Activated CD4-positive, alpha-beta T cell treated with anti-CD3 and anti-CD28 coated beads, Interleukin-2, amount 50 U/mL, for 16 hours (primary cell): ENCODE results near the gene RNU2-63P.
"Not testable (repeated sequence)": the region's sequence is repeated elsewhere in the genome, so short reads cannot be mapped to it uniquely, and the experiment has no call there.

Source experiments
- DNase-seq: peaks from one replicate; pipeline ENCODE4 v3.0.0-alpha.2; 2020

RNU2-63P gene

DNA sequence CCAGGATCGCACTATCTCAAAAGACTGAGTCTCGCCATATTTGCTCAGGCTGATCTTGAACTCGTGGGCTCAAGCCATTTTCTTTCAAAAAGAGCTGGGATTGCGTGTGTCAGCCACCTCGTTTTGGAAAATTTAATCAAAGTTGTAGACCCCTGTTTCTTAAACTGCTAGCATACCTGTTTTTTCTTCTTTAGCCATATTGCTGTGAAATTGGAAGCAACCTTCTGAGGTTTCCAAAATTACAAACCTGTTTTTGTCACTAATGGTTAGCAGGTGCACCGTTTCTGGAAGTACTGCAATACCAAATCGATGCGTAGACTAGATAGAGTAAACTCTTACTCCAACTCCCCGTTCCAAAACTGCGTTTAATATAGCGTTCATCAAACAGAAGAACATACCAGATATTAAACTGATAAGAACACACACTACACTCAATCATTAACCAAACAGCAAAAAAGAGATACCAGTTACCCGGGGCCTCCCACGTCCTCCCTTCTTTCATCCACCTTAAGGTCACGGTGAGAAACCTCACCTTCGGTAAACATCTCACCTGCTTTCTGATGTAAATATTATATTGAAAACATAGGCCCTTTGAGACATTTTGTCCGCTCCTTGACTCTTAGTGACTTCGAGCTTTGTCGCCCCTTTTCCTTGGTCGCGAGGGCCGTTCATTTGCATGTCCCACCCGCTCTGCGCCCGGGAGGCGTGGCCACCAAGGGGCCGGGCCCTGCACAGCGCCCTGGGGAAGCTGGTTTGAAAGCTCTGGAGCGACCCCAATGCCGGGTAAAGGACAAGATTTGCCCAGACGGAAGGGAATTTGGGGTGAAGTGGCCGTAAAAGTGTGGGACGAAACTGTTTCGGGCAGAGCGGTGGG lies at the start of gene RNU2-63P:
TSS of gene RNU2-63P (minus strand) at position 462 of the 874 bp plus-strand sequence.
- peak; percentile 82 for DNase-seq

DNA sequence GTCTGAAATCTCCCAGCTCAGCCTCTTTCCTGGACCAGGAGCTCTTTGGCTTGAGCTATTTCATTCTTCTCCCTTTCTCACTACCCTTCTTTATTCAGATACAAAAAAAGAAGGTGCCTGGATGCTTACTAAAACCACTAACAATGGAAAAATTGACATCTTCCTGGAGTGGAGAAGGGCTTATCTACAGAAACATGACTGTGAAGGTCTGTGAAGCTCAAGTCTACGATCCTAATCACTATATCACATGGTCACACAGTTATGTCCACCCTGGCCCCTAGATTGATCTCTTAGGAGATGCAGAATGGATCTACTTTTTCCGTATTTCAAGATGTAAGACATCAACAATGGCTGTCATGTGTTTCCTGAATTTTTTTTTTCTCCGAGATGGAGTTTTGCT lies 44.9 kb upstream of the RNU2-63P start:
- no peak for DNase-seq

DNA sequence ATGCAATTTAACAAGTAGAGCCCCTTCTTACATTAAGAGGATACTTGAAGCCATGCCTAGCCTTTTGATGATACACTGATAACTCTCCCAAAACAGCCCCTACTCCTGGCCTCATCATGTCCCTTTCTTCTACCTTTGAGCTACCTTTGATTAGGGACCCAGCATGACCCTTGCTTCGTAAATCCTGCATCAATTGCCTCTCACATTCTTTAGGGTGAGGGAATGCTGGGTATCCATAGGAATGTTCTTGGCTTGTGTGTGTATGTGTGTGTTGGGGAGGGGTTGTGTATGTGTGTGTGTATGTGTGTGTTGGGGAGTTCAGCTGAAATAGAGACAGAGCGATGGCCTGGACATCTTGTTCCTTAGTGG lies 44.5 kb upstream of the RNU2-63P start:
- no peak for DNase-seq

DNA sequence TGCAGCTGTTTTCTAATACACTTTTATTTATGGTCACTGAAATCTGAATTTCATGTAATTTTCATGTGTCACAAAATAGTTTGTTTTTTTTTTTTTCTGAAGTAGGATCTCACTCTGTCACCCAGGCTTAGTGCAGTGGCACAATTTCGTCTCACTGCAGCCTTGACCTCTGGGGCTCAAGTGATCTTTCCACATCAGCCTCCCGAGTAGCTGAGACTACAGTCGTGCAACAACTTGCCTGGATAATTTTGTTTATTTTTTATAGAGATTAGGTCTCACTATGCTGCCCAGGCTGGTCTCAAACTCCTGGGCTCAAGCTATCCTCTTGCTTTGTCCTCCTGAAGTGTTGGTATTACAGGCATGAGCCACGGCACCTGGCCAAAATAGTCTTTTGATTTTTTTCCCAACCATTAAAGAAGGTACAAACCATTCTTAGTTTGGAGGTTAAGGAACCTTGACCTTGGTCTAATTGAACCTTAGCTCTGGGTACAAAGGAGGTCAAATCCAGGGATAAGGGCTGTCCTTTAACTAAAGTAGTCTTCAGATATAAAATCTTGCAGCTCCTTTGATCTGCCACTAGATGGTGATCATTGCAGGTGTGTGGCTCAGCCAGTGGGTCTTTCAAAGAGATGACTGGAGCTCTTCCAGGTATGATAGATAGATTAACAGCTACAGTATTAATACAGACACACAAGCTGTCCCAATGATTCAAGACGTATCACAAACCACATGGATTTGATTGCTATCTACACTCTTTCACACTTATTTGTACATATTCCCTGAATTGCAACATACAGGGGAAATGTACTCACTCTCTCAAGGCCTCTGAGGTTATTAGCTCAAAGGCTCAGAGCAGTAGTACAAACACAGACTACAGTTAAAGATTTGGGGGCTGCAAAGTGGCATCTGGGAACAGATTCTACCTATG lies 43.9 kb upstream of the RNU2-63P start:
- DNase-seq, result peak; percentile 48

DNA sequence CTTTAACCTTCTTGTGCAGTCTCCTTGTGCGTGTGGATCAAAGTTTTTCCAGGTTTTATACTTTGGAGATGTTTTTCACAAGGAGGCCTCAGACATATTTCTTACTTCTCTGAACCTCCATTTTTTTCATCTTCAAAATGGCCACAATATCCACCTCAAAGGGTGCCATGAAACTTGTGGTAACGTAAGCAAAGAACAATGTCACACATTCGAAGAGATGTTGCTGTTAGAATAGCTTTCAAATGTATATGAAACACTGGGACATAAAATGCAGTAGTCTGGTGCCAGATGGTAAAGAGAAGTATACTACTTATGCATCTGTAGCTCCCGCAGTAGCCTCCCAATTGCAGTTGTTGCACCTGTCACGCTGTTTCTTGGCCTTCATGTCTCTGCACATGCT lies 41.8 kb upstream of the RNU2-63P start:
- DNase-seq, result no peak

DNA sequence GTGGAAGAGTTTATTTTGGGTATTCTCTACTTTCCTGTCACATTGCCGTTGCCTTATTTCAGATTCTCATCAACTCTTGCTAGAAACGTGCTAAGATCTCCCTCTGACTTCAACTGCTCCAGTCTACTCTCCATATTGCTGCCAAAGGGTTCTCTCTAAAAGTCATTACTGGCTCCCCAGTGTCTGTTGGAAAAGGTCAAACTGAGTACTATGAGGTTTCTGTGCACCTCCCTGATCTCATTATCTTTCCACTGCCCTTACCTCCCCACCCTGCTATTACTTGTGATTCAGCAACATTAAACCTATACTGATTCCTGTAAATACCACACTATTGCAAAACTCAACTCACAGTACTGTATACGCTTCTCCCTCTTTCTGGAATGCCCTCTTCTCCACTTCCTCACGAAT lies 41.1 kb upstream of the RNU2-63P start:
- DNase-seq, result no peak

DNA sequence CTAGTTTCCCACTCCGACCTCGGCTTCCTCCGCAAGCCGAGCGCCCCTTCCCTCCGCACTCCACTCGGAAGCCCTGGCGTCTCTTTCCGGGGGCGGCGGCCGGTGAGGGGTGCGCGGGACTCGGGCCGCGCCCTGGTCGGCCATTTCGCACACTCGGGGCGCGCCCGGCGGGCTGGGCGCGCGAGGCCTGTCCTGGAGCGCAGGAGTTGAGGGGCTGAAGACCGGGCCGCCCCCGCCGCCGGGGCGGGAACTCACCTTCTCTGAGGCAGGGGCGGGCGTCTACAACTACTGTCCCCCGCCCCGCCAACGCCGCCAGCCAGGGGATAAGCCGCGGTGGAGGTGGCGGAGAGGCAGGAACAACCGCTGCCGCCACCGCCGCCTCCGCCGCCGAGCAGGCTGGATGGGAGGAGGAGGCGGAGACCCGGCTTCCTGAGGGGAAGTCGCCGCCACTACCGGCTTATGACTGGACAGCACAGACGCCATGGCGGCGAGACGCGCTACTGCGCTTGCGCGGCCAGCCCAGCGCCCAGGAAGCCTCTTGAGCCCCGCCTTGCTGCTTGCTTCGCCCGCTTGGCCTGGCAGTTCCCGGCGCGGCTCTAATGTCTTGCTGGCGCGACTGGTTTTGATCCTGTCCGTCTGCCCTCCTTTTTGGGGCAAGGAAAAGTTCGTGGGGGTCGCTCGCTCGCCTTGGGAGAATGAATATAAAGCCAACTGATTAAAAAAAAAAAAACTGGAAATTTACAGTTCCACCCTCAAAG lies 39.2 kb upstream of the RNU2-63P start, which contains the start of gene KRCC1:
TSS of gene KRCC1 (minus strand) at position 413 of the 758 bp plus-strand sequence. CDS start 27,220 bp downstream, outside the sequence.
- peak; percentile 96 for DNase-seq

DNA sequence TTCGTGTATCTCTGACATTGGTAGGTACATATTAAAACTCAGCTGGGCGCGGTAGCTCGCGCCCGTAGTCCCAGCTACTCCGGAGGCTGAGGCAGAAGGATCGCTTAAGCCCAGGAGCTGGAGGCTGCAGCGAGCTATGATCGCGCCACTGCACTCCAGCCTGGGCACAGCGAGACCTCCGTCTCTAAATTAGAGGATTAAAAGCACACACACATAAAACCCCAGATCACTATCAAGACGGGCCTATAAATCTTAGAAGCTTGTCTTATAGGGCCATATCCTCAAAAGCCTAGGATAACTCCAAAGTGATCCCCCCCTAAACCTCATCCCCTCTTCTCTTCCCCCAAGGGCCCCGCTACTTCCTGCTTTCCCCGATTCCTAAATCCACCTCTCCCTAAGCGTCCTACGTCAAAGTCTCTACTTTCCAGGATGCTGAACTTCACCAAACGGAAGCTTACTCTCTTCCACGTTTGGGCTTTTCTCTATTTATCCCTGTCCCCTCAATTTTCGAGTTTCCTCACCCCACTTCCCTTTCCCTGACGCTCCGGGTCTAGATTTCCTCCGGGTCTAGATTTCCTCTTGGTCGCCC lies 38.5 kb upstream of the RNU2-63P start:
- DNase-seq, result no peak

DNA sequence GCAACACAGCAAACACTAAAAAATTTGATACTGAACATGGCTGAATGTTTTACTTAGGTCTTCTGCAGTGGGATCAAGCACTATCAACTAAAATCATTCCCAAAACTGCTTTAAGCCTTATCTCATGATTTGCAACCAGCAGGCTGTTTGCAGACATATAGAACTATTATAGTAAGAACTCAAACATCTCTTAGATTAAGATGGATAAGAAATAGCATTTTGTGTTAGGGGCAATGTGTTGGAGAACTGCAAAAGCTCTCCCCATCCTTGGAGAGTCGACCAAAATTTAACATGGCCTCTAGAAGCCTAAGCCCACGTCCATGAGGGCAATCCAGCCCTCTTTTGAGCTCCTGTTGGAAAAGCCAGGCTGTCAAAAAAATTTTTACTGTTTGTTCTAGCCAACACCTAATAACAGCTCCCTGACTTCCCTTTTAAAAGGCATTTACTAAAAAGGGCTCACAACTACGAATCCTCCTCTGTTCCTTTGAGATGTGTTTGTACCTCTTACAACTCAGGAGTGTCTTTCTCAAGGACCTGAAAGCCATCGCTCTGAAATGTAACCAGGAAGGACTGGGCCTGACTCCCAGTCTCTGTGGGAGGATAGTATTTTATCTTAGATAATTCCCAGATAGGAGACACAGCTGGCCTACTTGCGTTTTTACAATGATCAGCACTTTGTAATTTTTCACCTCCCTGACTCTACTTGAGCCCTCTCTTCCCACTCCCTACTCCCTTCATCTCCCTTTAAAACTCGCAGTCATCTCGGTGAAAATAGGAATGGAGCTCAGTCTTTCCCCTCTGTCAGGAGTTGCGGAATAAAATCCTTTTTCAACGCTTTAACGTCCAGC lies 37.8 kb upstream of the RNU2-63P start:
- no peak for DNase-seq

DNA sequence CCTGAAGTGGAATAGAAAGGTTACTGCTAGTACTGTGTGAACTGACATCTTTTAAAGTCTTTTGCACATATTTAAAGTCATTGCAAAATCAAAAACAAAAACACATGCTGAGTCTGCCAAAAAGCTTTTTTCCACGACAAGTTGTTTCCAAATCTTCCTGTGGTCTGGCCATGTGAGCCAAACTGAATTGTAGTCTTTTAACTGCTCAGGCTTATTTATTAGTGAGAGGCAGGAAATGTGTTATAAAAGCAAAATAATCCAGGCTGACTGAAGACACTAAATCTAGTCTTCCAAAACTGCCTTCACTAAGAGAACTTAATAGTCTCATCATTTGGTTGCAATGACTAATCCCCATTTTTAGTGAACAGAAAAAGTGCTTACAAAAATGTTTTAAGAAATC lies 36.9 kb upstream of the RNU2-63P start:
- no peak for DNase-seq

DNA sequence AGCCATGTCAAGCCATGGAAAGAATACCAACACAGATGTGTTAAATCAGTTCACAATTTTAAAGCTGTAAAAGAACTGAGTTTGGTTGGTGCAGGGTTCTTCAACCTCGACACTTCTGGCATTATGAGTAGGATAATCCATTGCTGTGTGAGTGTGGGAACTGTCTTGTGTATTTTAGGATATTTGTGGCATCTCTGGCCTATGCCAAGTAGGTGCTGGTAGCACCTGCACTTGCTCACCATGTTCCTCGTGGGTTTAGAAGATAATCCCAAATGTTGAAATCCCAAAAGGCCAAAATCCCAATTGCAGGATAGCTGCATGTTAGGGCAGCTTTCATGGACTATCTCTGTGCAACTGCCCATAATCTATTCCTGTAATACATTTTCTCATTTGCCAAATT lies 35.4 kb upstream of the RNU2-63P start:
- DNase-seq, result no peak

DNA sequence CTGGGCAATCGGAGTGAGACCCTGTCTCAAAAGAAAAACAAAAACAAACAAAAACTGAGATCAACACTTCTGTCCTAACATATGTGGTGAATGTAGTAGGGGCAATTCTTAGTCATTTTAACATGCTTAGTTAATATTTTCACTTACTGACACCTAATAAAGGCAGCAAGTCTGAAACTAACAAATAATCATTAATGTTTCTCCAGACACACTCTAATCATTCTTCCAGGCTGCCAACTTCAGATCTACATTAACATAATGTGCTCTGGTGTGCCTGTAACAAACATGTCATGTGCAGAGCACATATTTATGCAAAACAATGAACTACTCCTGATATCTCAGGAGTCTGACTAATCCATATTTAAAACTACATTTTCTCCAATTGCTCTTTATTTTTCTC lies 33.3 kb upstream of the RNU2-63P start:
- no peak for DNase-seq

DNA sequence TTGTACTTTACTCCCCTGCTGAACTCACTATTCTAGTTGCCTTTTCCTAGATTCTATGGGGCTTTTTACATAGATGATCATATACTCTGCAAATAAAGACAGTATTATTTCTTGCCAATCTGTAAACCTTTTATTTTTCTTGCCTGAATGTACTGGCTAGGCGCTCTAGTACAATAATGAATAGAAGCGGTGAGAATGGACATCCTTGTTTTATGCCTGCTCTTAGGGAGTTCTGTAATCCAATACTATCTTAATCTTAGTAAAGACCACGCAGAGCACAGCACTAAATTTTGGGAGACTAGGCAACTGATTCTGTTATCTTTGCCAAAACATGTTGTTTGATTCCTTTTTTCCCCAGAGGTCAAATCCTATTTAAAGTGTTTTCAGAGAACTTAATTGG lies 32.2 kb upstream of the RNU2-63P start:
- DNase-seq, result no peak

DNA sequence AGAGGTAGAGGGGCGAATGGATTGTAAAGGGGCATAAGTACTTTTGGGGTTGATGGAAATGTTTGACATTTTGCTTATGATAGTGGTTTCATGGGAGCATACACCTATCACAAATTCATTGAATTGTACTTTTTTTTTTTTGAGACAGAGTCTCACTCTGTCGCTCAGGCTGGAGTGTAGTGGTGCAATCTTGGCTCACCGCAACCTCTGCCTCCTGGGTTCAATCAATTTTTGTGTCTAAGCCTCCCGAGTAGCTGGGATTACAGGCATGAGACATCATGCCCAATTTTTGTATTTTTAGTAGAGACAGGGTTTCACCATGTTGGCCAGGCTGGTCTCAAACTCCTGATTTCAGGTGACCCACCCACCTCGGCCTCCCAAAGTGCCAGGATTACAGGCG lies 29.2 kb upstream of the RNU2-63P start:
- not testable (repeated sequence) for DNase-seq

DNA sequence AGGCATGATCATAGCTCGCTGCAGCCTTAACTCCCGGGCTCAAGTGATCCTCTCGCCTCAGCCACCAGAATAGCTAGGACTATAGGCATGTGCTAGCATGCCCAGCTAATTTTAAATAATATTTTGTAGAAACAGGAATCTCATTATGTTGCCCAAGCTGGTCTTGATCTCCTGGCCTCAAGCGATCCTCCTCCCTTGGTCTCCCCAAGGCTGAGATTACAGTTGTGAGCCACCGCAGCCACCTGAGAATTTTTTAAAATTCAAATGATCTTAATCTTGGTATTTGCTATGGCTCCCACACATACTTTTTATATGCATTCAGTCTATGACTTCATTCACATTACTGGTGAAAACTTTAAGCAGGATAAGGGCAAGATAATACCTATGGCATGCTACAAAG lies 26.1 kb upstream of the RNU2-63P start:
- no peak for DNase-seq

DNA sequence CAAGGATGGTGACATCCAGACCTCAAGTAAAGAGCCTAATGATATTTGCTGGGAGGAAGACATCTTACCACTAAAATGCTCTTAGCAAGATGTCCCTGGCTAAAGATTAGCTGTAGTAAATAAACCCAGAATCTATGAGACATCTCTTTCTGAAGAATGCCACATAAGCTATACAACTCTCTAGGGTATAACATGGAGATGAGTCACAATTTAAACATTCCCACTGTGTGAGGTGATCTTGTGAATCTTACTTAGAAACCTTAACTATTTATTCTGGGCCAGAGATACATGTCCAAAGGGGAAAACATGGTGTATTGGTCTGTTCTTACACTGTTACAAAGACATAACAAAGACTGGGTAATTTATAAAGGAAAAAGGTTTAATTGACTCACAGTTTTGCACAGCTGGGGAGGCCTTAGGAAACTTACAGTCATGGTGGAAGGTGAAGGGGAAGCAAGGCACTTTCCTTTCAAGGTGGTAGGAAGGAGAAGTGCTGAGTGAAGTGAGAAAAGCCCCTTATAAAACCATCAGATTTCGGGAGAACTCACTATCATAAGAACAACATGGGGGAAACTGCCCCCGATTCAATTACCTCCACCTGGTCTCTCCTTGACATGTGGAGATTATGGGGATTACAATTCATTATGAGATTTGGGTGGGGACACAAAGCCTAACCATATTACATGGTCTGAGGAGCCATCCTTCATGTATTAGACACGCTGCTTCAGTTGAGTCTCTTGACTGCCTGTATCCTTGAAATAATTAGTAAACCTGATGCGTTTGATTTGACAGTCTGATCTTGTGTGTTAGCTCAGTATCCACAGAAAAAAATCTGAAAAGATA lies 22.1 kb upstream of the RNU2-63P start:
- no peak for DNase-seq

DNA sequence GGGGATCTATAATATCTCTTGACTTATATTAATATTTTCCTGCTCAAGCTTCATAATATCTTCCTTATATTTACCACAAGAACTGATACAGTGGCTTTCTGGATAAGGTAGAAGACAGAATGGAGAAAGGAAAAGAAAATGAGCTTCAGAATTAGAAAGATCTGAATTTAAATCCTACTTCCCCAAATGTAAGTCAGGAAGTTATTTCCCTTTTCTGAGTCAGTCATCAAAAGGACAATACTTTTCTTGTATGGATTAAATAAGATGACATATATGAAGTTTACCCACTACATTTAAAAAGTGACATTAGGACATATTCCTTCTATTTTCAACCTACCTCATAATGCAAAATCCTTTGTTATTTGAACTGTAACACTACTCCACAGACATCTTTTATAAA lies 20.3 kb upstream of the RNU2-63P start:
- DNase-seq, result no peak

DNA sequence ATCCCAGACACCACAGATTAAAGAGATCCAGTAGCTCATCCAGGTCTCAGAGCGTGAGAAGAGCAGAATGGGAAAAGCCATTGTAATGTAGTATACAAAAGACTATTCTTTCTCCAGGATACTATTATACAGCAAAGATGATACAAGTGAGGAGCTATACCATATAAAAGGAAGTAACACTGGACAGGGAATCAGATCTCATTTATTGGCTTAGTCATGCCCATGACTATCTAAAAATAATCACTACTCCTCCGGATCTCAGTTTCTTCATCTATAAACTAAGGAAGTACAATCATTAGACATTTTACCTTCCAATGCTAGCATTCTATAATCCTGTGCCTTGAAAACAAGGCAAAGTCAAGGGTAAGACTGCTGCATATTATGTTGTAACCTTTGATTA lies 19.8 kb upstream of the RNU2-63P start:
- no peak for DNase-seq

DNA sequence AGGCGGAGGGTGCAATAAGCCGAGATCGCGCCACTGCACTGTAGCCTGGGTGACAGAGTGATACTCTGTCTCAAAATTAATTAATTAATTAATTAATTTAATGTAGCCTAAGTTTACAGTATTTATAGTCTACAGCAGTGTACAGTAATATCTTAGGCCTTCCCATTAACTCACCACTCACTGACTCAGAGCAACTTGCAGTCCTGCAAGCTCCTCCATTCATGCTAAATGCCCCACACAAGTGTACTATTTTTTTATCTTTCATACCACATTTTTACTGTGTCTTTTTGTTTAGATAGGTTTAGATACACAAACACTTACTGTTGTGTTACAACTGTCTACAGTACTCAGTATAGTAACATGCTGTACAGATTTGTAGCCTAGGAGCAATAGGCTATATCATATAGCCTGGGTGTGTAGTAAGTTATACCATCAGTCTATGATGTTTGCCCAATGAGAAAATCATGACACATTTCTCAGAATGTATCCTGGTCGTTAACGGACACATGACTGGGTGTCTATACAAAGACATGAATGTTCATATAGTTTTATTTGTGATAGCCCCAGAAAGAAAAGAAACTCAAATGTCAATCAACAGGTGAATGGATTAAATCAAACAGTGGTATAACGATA lies 15.8 kb upstream of the RNU2-63P start:
- DNase-seq, result no peak

DNA sequence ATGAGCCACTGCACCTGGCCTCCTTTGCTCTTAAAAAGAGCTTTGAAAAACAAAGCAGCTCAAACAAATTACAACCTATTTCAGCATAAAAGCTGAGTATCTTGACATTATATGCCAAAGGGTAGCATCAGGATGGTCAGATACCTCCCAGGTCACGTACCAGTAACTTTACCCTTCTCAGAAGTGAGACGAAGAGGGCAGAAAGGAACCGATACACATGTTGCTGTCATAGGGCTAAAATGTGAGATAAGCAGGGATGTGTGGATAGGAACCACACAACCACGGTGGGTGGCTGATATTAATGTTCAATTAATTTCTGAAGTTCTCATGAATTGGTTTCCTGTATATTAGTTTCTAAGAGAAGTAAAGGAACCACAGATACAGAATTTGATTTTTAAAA lies 12.6 kb upstream of the RNU2-63P start:
- DNase-seq, result no peak
